ENCODE data around the gene GAS7.
"Not testable (repeated sequence)": the region's sequence is repeated elsewhere in the genome, so short reads cannot be mapped to it uniquely, and the experiment has no call there.

The GAS7 gene

GRCh38 chr17:10118788-10119130, 79.6 kb downstream of the GAS7 start:
- DNase-seq (ENCODE audit: extremely low spot score, insufficient read length, low read depth) (no peak), FAIRE-seq (peak; percentile 31)

- peak; percentile 88 for FAIRE-seq
- DNase-seq (ENCODE audit: extremely low spot score, insufficient read length, low read depth), result no peak
Measured at GRCh38 chr17:10117581-10118001, 80.8 kb downstream of the GAS7 start.

DNA sequence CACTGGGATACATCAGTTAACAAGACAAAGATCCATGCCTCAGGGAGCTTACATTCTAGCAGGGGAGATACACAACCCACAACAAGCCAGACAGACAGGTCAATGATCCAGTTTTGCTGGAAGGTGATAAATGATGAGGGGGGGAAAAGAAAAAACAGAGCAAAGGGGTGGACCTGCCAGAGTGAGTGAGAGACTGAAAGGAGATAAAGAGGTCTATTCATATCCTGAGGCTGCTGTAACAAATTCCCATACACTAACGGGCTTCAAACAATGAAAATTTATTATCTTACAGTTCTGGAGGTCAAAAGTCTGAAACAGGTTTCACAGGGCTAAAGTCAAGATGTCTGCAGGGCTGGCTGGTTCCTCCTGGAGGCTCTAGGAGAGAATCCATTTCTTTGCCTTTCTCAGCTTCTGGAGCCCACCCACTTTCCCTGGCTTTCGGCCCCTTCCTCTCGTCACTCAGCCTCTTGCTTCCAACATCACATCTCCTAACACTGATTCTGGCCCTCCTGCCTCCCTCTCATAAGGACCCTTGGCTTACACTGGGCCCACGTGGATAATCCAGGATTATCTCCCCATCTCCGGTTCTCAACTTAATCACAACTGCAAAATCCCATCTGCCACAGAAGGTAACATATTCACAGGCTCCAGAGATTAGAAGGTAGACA, 81.5 kb downstream of the GAS7 start:
- FAIRE-seq, result no peak

GRCh38 chr17:10116267-10116666, 82.1 kb downstream of the GAS7 start:
- no peak for DNase-seq (ENCODE audit: extremely low spot score, insufficient read length, low read depth)
- FAIRE-seq, result no peak

More for the DNA sequence above, 81.5 kb downstream of the GAS7 start:
- no peak for DNase-seq (ENCODE audit: extremely low spot score, insufficient read length, low read depth)

DNA sequence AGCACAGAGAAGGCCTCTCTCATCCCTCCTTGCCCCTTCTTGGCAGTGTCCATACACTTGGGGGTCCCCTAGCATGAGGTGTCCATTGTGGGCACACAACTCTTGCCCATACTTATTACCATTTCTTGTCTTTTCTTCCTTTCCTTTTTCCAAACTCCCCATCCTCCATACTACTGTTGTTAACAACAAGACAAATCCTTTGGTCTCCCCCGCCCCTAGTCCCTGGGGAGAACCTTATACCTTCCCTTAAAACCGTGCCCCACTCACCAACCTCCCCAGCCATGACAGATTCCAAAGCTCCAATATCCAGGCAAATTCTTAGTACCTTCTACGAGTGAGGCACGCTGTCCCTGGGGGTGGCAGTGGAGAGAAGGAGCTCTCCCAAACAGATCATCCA, 82.9 kb downstream of the GAS7 start:
- DNase-seq (ENCODE audit: extremely low spot score, insufficient read length, low read depth) (no peak), FAIRE-seq (no peak)

- DNase-seq (ENCODE audit: extremely low spot score, insufficient read length, low read depth) (peak; percentile 52), FAIRE-seq (peak; percentile 90)
Measured at GRCh38 chr17:10114931-10115535, 83.4 kb downstream of the GAS7 start.

GRCh38 chr17:10112962-10113361, 85.4 kb downstream of the GAS7 start:
- FAIRE-seq, result no peak
- DNase-seq (ENCODE audit: extremely low spot score, insufficient read length, low read depth), result no peak

DNA sequence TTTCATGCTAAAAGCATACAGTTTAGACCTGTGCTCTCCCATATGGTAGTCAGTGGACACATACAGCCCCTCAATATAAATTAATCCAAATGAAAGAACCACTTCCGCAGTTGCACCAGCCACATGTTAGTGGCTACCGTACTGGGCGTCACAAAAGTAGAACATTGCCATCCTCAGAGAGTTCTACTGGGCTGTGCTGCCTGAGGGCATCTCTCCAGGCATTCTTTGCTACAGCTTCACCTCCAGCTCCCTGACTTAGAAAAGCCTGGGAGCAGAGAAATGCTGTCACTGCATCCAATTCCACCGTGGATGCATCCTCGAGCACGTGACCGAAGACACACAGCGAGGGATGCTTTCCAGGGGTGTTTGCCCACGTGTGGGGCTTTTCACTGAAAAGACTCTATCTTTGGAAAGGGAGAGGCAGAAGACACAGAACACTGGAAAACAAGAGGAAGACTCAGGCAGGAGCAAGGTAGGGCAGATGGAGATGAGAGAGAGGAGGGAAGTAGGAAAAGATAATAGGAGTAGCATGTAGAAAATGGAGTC, 86.4 kb downstream of the GAS7 start:
- DNase-seq (ENCODE audit: extremely low spot score, insufficient read length, low read depth) (no peak), FAIRE-seq (no peak)

- FAIRE-seq (no peak), DNase-seq (ENCODE audit: extremely low spot score, insufficient read length, low read depth) (no peak)
Measured at GRCh38 chr17:10109146-10109545, 89.3 kb downstream of the GAS7 start.

DNA sequence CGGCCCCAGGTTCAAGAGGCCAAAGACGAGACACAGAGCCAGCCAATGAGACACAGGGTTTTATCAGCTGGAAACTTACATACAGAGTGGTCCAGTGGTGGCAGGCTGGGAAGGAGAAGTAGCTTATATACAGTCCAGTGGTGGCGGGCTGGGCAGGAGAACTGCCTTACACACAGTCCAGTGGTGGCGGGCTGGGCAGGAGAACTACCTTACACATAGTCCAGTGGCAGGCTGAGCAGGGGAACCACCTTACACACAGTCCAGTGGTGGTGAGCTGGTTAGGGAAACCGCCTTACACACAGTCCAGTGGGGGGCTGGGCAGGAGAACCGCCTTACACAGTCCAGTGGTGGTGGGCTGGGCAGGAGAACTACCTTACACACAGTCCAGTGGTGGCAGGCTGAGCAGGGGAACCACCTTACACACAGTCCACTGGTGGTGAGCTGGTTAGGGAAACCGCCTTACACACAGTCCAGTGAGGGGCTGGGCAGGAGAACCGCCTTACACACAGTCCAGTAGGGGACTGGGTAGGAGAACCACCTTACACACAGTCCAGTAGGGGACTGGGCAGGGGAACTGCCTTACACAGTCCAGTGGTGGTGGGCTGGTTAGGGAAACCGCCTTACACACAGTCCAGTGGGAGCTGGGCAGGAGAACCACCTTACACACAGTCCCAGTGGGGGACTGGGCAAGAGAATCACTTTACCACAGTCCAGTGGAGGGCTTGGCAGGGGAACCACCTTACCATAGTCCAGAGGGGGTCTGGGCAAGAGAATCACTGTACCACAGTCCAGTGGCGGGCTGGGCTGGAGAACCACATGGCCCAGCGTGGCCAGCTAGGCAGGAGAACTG, 90.9 kb downstream of the GAS7 start:
- no peak for DNase-seq (ENCODE audit: extremely low spot score, insufficient read length, low read depth)
- FAIRE-seq, result no peak

GRCh38 chr17:10106067-10106466, 92.3 kb downstream of the GAS7 start:
- no peak for DNase-seq (ENCODE audit: extremely low spot score, insufficient read length, low read depth)
- no peak for FAIRE-seq

DNA sequence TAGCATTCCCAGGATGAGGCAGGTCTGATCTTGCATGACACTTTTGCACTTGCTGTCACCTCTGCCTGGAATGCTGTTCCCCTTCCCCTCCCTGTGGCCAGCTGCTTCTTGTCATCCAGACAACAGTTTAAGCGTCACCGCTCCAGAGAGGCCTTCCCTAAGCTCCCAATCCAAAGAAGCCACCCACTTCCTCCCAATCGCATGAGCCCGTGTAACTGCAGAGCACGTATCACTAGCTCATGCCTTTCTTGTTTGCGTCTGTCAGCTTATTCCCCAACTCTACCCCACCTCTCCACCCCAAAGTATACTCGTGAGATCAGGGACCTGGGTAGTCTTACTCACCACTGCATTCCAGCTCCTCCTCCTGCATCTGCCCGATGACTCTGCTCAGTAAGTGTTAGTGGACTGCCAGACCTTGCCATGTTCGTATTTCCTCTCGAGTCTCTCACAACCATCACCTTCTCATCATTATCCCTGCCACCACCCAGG, 92.8 kb downstream of the GAS7 start:
- DNase-seq (ENCODE audit: extremely low spot score, insufficient read length, low read depth) (no peak), FAIRE-seq (no peak)

DNA sequence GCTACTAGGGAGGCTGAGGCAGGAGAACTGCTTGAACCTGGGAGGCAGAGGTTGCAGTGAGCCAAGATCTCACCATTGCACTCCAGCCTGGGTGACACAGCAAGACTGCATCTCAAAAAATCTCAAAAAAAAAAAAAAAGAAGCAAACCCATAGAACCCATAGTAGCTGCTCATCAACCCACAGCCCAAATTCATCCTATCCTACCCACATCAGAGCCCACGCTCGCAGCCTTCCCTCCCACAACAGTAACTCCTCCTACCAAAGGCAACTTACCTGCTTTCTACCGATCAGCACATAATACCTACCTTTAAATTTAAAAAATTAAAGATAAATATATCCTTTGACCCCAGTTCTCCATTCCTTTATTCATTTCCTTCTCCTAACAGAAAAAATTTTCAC, 94.7 kb downstream of the GAS7 start:
- no peak for FAIRE-seq

GRCh38 chr17:10102817-10103216, 95.6 kb downstream of the GAS7 start:
- DNase-seq (ENCODE audit: extremely low spot score, insufficient read length, low read depth) (no peak), FAIRE-seq (no peak)

More for the DNA sequence above, 94.7 kb downstream of the GAS7 start:
- no peak for DNase-seq (ENCODE audit: extremely low spot score, insufficient read length, low read depth)

DNA sequence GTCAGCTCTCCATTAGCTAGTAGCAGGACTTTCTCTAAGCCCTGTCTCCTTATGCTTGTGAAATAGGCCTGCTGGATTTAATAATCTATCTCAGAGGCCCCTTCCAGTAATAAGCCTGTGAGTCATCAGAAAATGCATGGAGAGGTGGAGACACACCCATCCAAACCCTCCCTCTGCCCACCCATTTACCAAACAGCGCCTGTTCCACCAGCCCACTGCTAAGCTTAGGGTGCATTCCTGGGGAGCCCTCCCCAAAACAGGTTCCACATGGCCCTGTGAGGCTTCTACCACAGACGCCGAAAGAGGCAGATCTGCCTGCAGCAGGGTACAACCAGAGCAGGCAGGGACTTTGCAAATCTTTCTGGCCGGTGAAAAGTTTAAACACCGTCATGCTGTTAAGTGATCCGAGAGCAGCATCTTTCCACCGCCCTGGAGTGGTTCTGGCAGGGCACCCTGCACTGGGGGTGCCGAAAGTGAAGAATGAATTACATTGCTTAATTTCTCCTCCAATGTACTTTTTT, 99.3 kb downstream of the GAS7 start:
- FAIRE-seq (no peak), DNase-seq (ENCODE audit: extremely low spot score, insufficient read length, low read depth) (no peak)

DNA sequence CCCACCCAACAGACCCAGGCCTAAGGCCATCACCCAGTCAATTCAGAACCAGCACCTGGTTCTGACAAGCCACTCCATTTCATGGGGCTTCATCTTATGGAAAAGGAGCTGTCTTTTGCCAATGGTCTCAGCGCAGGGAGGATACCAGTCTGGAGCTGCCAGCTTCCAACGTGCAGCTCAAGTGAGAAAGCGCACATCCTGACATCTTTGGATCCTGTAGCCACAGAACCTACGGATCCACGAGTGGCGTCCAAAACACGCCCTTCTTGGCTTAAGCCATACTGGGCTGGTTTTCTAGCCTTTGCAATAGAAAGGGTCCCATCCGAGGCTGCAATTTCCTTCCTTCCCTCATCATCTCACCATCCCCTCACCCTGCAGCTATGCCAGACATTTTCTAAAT, 101.8 kb downstream of the GAS7 start:
- no peak for DNase-seq (ENCODE audit: extremely low spot score, insufficient read length, low read depth)
- FAIRE-seq, result no peak

DNA sequence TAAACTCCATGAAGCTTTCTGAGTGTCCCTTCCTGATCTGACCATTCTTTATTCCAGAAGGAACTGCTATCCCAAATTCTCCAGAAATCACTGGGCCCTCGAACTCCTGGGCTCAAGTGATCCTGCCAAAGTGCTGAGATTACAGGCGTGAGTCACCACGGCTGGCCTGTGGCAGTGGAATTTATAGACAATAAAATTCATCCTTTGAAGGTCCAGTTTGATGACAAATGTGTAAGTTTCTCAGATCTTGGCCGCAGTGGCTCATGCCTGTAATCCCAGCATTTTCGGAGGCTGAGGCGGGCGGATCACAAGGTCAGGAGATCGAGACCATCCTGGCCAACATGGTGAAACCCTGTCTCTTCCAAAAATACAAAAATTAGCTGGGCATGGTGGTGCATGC, 103.1 kb downstream of the GAS7 start:
- not testable (repeated sequence) for DNase-seq (ENCODE audit: extremely low spot score, insufficient read length, low read depth); FAIRE-seq

GRCh38 chr17:10094797-10095196, 103.6 kb downstream of the GAS7 start:
- DNase-seq (ENCODE audit: extremely low spot score, insufficient read length, low read depth), result no peak
- no peak for FAIRE-seq

- DNase-seq (ENCODE audit: extremely low spot score, insufficient read length, low read depth) (no peak), FAIRE-seq (no peak)
Measured at GRCh38 chr17:10092595-10092994, 105.8 kb downstream of the GAS7 start.

DNA sequence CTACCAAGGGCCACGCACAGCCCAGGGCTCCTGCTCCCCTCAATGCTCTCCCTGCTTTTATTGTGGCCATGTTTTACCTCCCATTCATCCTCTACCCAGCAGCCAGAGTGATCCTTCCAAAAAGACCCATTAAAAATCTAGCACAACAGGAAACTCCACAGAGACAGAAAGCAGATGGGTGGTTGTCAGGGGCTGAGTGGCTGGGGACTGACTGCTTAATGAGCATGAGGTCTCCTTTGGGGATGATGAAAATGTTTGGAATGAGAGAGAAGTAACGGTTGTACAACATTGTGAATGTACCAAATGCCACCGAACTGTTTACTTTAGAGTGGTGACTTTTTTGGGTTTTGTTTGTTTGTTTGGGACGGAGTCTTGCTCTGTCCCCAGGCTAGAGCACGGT, 107.4 kb downstream of the GAS7 start:
- FAIRE-seq (no peak), DNase-seq (ENCODE audit: extremely low spot score, insufficient read length, low read depth) (no peak)

Measured in GM18507 (cell line).